WTC11 (cell line): ENCODE measurements around the gene CLMN. TPM values are rescaled to one million over a fixed set of nuclear protein-coding genes. Genes with fewer than 3 reads are reported as not detected.

ENCODE experiments used
- ATAC-seq: fragments of 200-7000 bp; cut with Tn5 transposase; 2 replicates; pipeline ENCODE4 v1.10.0; 2021; ENCODE audit warnings: mild to moderate bottlenecking, moderate library complexity
- CTCF ChIA-PET: fragments of 300-600 bp; sonication (Branson Sonifier 250); formaldehyde crosslinking; loops from one replicate; lab custom pipeline; 2021; ENCODE audit warnings: antibody characterized with exemption; lab: Charles Lee
- POLR2A ChIA-PET: fragments of 350-600 bp; sonication (Branson Sonifier 250); formaldehyde crosslinking; loops from one replicate; lab custom pipeline; 2021; ENCODE audit warnings: antibody characterized with exemption; lab: Charles Lee
- DNase-seq: peaks from one replicate; pipeline ENCODE4 v3.0.0; 2021; ENCODE audit warnings: low spot score
- H3K27ac Mint-ChIP-seq: 2 replicates; pipeline ENCODE4 v1.8.0; 2021; ENCODE audit warnings: mixed read lengths
- H3K27me3 Mint-ChIP-seq: 2 replicates; pipeline ENCODE4 v1.8.0; 2021; ENCODE audit warnings: low read depth, mild to moderate bottlenecking, moderate library complexity, mixed read lengths
- H3K36me3 Mint-ChIP-seq: 2 replicates; pipeline ENCODE4 v1.8.0; 2021; ENCODE audit warnings: mixed read lengths
- H3K4me1 Mint-ChIP-seq: 2 replicates; pipeline ENCODE4 v1.8.0; 2022; ENCODE audit warnings: mixed read lengths
- H3K4me3 Mint-ChIP-seq: 2 replicates; pipeline ENCODE4 v1.8.0; 2021; ENCODE audit warnings: mild to moderate bottlenecking, moderate library complexity, mixed read lengths
- H3K9me3 Mint-ChIP-seq: 2 replicates; pipeline ENCODE4 v1.8.0; 2021; ENCODE audit warnings: mixed read lengths
- CREB1 ChIP-seq: sonication (generic); formaldehyde crosslinking; IDR thresholded peaks from 2 replicates; pipeline ENCODE4 v1.8.0; 2023; ENCODE audit warnings: mild to moderate bottlenecking, missing genetic modification reagents
- E2F1 ChIP-seq: sonication (generic); formaldehyde crosslinking; IDR thresholded peaks from 2 replicates; pipeline ENCODE4 v1.8.0; 2022; ENCODE audit warnings: mild to moderate bottlenecking, missing genetic modification reagents
- E2F5 ChIP-seq: sonication (generic); formaldehyde crosslinking; IDR thresholded peaks from 2 replicates; pipeline ENCODE4 v1.8.1; 2022; ENCODE audit warnings: mild to moderate bottlenecking, moderate library complexity, missing genetic modification reagents
- ELF4 ChIP-seq: sonication (generic); formaldehyde crosslinking; IDR thresholded peaks from 2 replicates; pipeline ENCODE4 v1.8.1; 2022; ENCODE audit warnings: low read depth, mild to moderate bottlenecking, moderate library complexity, missing genetic modification reagents
- ERG ChIP-seq: fragments of 250-450 bp; sonication (Bioruptor Pico); IDR thresholded peaks from 2 replicates; pipeline ENCODE4 v1.8.0; 2021; ENCODE audit warnings: mild to moderate bottlenecking
- ESRRA ChIP-seq: sonication (generic); formaldehyde crosslinking; IDR thresholded peaks from 2 replicates; pipeline ENCODE4 v1.8.1; 2022; ENCODE audit warnings: mild to moderate bottlenecking, missing genetic modification reagents, borderline replicate concordance
- GTF2I ChIP-seq: fragments of 250-450 bp; sonication (Bioruptor Pico); conservative IDR thresholded peaks from 2 replicates; pipeline ENCODE4 v1.4.0; 2021; ENCODE audit warnings: mild to moderate bottlenecking
- IRF2 ChIP-seq: sonication (generic); formaldehyde crosslinking; IDR thresholded peaks from 2 replicates; pipeline ENCODE4 v1.8.0; 2022; ENCODE audit warnings: low read depth, missing genetic modification reagents, borderline replicate concordance
- JUN ChIP-seq: sonication (generic); formaldehyde crosslinking; IDR thresholded peaks from 2 replicates; pipeline ENCODE4 v1.8.0; 2023; ENCODE audit warnings: mild to moderate bottlenecking, missing genetic modification reagents
- MYBL2 ChIP-seq: sonication (generic); formaldehyde crosslinking; IDR thresholded peaks from 2 replicates; pipeline ENCODE4 v1.8.1; 2023; ENCODE audit warnings: mild to moderate bottlenecking, moderate library complexity, missing genetic modification reagents
- NFE2L1 ChIP-seq: sonication (generic); formaldehyde crosslinking; IDR thresholded peaks from 2 replicates; pipeline ENCODE4 v1.8.1; 2023; ENCODE audit warnings: missing genetic modification reagents
- NFYB ChIP-seq: sonication (generic); formaldehyde crosslinking; conservative IDR thresholded peaks from 2 replicates; pipeline ENCODE4 v1.8.0; 2022; ENCODE audit warnings: low read depth, missing genetic modification reagents
- NR1H2 ChIP-seq: sonication (generic); formaldehyde crosslinking; IDR thresholded peaks from 2 replicates; pipeline ENCODE4 v1.9.0; 2021; ENCODE audit warnings: mild to moderate bottlenecking, moderate library complexity, missing genetic modification reagents
- OVOL2 ChIP-seq: fragments of 250-450 bp; sonication (Bioruptor Pico); IDR thresholded peaks from 2 replicates; pipeline ENCODE4 v1.9.0; 2021; ENCODE audit warnings: mild to moderate bottlenecking, borderline replicate concordance
- SOX15 ChIP-seq: fragments of 250-450 bp; sonication (Bioruptor Pico); IDR thresholded peaks from 2 replicates; pipeline ENCODE4 v1.9.0; 2021; ENCODE audit warnings: mild to moderate bottlenecking
- SP1 ChIP-seq: sonication (generic); formaldehyde crosslinking; conservative IDR thresholded peaks from 2 replicates; pipeline ENCODE4 v1.8.1; 2022; ENCODE audit warnings: missing genetic modification reagents
- STAT6 ChIP-seq: sonication (generic); formaldehyde crosslinking; conservative IDR thresholded peaks from 2 replicates; pipeline ENCODE4 v1.8.1; 2023; ENCODE audit warnings: mild to moderate bottlenecking, low read depth, missing genetic modification reagents, moderate library complexity
- TCF7 ChIP-seq: sonication (generic); formaldehyde crosslinking; IDR thresholded peaks from 2 replicates; pipeline ENCODE4 v1.8.0; 2022; ENCODE audit warnings: mild to moderate bottlenecking, low read depth, missing genetic modification reagents, moderate library complexity
- USF2 ChIP-seq: sonication (generic); formaldehyde crosslinking; IDR thresholded peaks from 2 replicates; pipeline ENCODE4 v1.8.1; 2023; ENCODE audit warnings: mild to moderate bottlenecking, missing genetic modification reagents, moderate library complexity
- ZBTB43 ChIP-seq: sonication (generic); formaldehyde crosslinking; IDR thresholded peaks from 2 replicates; pipeline ENCODE4 v1.8.1; 2023; ENCODE audit warnings: mild to moderate bottlenecking, missing genetic modification reagents
- ZNF219 ChIP-seq: sonication (generic); formaldehyde crosslinking; IDR thresholded peaks from 2 replicates; pipeline ENCODE4 v1.8.0; 2023; ENCODE audit warnings: missing genetic modification reagents, mild to moderate bottlenecking, borderline replicate concordance
- ZNF263 ChIP-seq: sonication (generic); formaldehyde crosslinking; IDR thresholded peaks from 2 replicates; pipeline ENCODE4 v1.8.1; 2022; ENCODE audit warnings: low read depth, mild to moderate bottlenecking, moderate library complexity, missing genetic modification reagents
- total RNA-seq: library from RNA; stranded (reverse); gene quantifications from 3 replicates; pipeline ENCODE4 v1.2.3, GENCODE V29; 2021

Gene CLMN
- total RNA-seq, 1 experiment from 2014 or later: 12.2 TPM

- POLR2A ChIA-PET: no interaction called here
- peaks cover 19% of the 10 kb centered on the region for H3K36me3 Mint-ChIP-seq
- TF ChIP-seq CREB1 (CRISPR knock-in tag) (no peak), ZNF219 (CRISPR knock-in tag) (no peak), NFYB (CRISPR knock-in tag) (no peak), ELF4 (CRISPR knock-in tag) (no peak), ERG (CRISPR knock-in tag) (no peak), ZBTB43 (no peak), STAT6 (CRISPR knock-in tag) (no peak), E2F1 (CRISPR knock-in tag) (no peak), JUN (CRISPR knock-in tag) (no peak), TCF7 (no peak), GTF2I (CRISPR knock-in tag) (no peak), E2F5 (CRISPR knock-in tag) (no peak), MYBL2 (CRISPR knock-in tag) (no peak), USF2 (no peak)
- DNase-seq (no peak), ATAC-seq (no peak)
- CTCF ChIA-PET: interaction anchor here (1.1 to 1.3 kb wide), 2 partner anchors 220 kb away, joined by 3 to 4 read pairs; no protein-coding TSS in a partner anchor
- no peak overlapping the region for H3K4me3 Mint-ChIP-seq
- peaks cover 15% of the 10 kb centered on the region for H3K9me3 Mint-ChIP-seq
- peak overlapping the region; percentile 89 for H3K27ac Mint-ChIP-seq
- peaks cover 77% of the 10 kb centered on the region for H3K4me1 Mint-ChIP-seq
- H3K27me3 Mint-ChIP-seq: no peaks in the 10 kb centered on the region
These were observed 178.0 kb downstream of the CLMN start for GRCh38 chr14:95141684-95142083.

GRCh38 chr14:95140060-95140858 lies 179.4 kb downstream of the CLMN start:
- no peaks in the 10 kb centered on the region for H3K27me3 Mint-ChIP-seq
- H3K9me3 Mint-ChIP-seq: peaks cover 11% of the 10 kb centered on the region
- H3K36me3 Mint-ChIP-seq: peaks cover 14% of the 10 kb centered on the region
- no peak overlapping the region for H3K4me3 Mint-ChIP-seq
- TF ChIP-seq SOX15 (CRISPR knock-in tag) (no peak), ZNF263 (CRISPR knock-in tag) (no peak), NR1H2 (no peak), OVOL2 (CRISPR knock-in tag) (no peak), NFE2L1 (CRISPR knock-in tag) (no peak), IRF2 (CRISPR knock-in tag) (no peak), TCF7 (no peak), ESRRA (CRISPR knock-in tag) (no peak), GTF2I (CRISPR knock-in tag) (no peak), SP1 (CRISPR knock-in tag) (no peak)
- DNase-seq (no peak), ATAC-seq (no peak)
- H3K4me1 Mint-ChIP-seq: peaks cover 73% of the 10 kb centered on the region
- ChIA-PET CTCF (interaction anchor here (1.3 kb wide), 1 partner anchor 221 kb away, joined by 3 read pairs; no protein-coding TSS in a partner anchor), POLR2A (no interaction called here)
- H3K27ac Mint-ChIP-seq: peak overlapping the region; percentile 92
